Activated CD8-positive, alpha-beta memory T cell treated with anti-CD3 and anti-CD28 coated beads, Interleukin-2, amount 50 U/mL, for 1 hour (primary cell): ENCODE results near the gene RFTN2.
"Not testable (repeated sequence)": the region's sequence is repeated elsewhere in the genome, so short reads cannot be mapped to it uniquely, and the experiment has no call there.

Experiments used
- DNase-seq: peaks from one replicate; pipeline ENCODE4 v3.0.0-alpha.2; 2020; ENCODE audit errors: extremely low read depth

The RFTN2 gene

GRCh38 chr2:197675246-197675645, at the start of gene RFTN2:
RFTN2 (minus strand) TSS chr2:197675587; CDS start chr2:197675458, 129 bp downstream.
- no peak for DNase-seq

GRCh38 chr2:197717863-197718262, 42.5 kb upstream of the RFTN2 start:
- no peak for DNase-seq

GRCh38 chr2:197713271-197713670, 37.9 kb upstream of the RFTN2 start:
- DNase-seq = no peak

GRCh38 chr2:197711578-197711977, 36.2 kb upstream of the RFTN2 start:
- DNase-seq = no peak

- no peak for DNase-seq
Measured at GRCh38 chr2:197710424-197711042, 35.1 kb upstream of the RFTN2 start.

GRCh38 chr2:197709140-197709539, 33.8 kb upstream of the RFTN2 start:
- not testable (repeated sequence) for DNase-seq

- DNase-seq = no peak
Measured at GRCh38 chr2:197708331-197708730, 32.9 kb upstream of the RFTN2 start.

GRCh38 chr2:197707316-197708213, 32.2 kb upstream of the RFTN2 start:
- no peak for DNase-seq

GRCh38 chr2:197706839-197707207, 31.4 kb upstream of the RFTN2 start:
- DNase-seq = no peak

GRCh38 chr2:197705912-197706838, 30.8 kb upstream of the RFTN2 start:
- DNase-seq = no peak

GRCh38 chr2:197705121-197705911, 29.9 kb upstream of the RFTN2 start, which contains the start of gene MARS2:
MARS2 (plus strand) TSS chr2:197705369; CDS start chr2:197705406, 37 bp downstream.
- peak; percentile 72 for DNase-seq

GRCh38 chr2:197704434-197705120, 29.2 kb upstream of the RFTN2 start:
- no peak for DNase-seq

- no peak for DNase-seq
Measured at GRCh38 chr2:197700960-197701359, 25.6 kb upstream of the RFTN2 start.

GRCh38 chr2:197699724-197700123, 24.3 kb upstream of the RFTN2 start:
- DNase-seq = not testable (repeated sequence)

- DNase-seq = not testable (repeated sequence)
Measured at GRCh38 chr2:197696571-197696970, 21.2 kb upstream of the RFTN2 start.

GRCh38 chr2:197695971-197696370, 20.6 kb upstream of the RFTN2 start:
- not testable (repeated sequence) for DNase-seq

GRCh38 chr2:197695206-197695605, 19.8 kb upstream of the RFTN2 start:
- DNase-seq = not testable (repeated sequence)

GRCh38 chr2:197677483-197677882, 2.1 kb upstream of the RFTN2 start:
- no peak for DNase-seq

GRCh38 chr2:197677056-197677455, 1.7 kb upstream of the RFTN2 start:
- DNase-seq = no peak

GRCh38 chr2:197675711-197676188, 363 bp upstream of the RFTN2 start:
- no peak for DNase-seq
